ENCODE data around the gene SLC25A23. TPM values are rescaled to one million over a fixed set of nuclear protein-coding genes. Genes with fewer than 3 reads are reported as not detected.
A peak's percentile ranks its signal among the peaks of the same experiment; 100 is the strongest.

Gene SLC25A23
- total and polyA plus RNA-seq, 2 of the 4 experiments (the other 2 are of a cell fraction), result 7.0 to 7.6 TPM

GRCh38 chr19:6412061-6412446, 47.5 kb downstream of the SLC25A23 start:
- in situ Hi-C loops (cut with MboI; ENCODE audit: low sequenced_read_pairs) (no loop called here), dilution Hi-C loops (cut with HindIII; ENCODE audit: low sequenced_read_pairs, unreplicated experiment) (no loop called here), intact Hi-C loops (cut with micrococcal nuclease) (loop anchor here (10.0 kb wide), 1 partner anchor 367 kb away; no protein-coding TSS in a partner anchor)
- Histone ChIP-seq H2AFZ (replicated peaks; ENCODE audit: low read length, poor library complexity) (no peak overlapping the region), H3K27ac (ENCODE audit: insufficient read depth, low read length) (no peak overlapping the region), H2AK9ac (replicated peaks; ENCODE audit: low read depth, low read length, poor library complexity) (peak overlapping the region; percentile 3), H2BK15ac (ENCODE audit: low read depth, low read length) (no peak overlapping the region), H3K9ac (ENCODE audit: low read depth, low read length) (no peak overlapping the region), H3K18ac (ENCODE audit: low read depth, low read length) (no peak overlapping the region), H2BK20ac (ENCODE audit: low read depth, low read length) (no peak overlapping the region), H3K56ac (ENCODE audit: extremely low read depth, insufficient read depth, low read length) (no peak overlapping the region), H4K91ac (ENCODE audit: insufficient read depth, low read depth, low read length) (no peak overlapping the region), H3K14ac (replicated peaks; ENCODE audit: low read depth, low read length) (no peak overlapping the region), H2BK5ac (ENCODE audit: low read depth, low read length, poor library complexity, severe bottlenecking) (no peak overlapping the region), H4K20me1 (ENCODE audit: insufficient read depth, low read length) (no peaks in the 10 kb centered on the region; the same call in 1 of the 2 replicates), H3K9me3 (ENCODE audit: control insufficient read depth, insufficient read depth, low read length) (no peaks in the 10 kb centered on the region), H3K23ac (ENCODE audit: low read depth, low read length) (no peak overlapping the region), H4K8ac (ENCODE audit: low read depth in 2 of 2, low read length in 2 of 2) (no peak overlapping the region), H3K36me3 (ENCODE audit: control insufficient read depth, insufficient read depth, low read length) (peaks cover 37% of the 10 kb centered on the region), H3K4ac (ENCODE audit: low read depth, low read length) (no peak overlapping the region), H3K9me1 (ENCODE audit: insufficient read depth, low read length) (no peaks in the 10 kb centered on the region; the same call in 1 of the 2 replicates), H3K4me3 (ENCODE audit: insufficient read depth, low read depth, low read length) (no peak overlapping the region), H3K4me1 (ENCODE audit: control insufficient read depth, insufficient read depth, low read length) (no peaks in the 10 kb centered on the region), H2BK120ac (ENCODE audit: low read depth, low read length) (no peak overlapping the region), H3K27me3 (ENCODE audit: control insufficient read depth, insufficient read depth, low read length) (no peaks in the 10 kb centered on the region), H4K5ac (ENCODE audit: low read depth, low read length) (no peak overlapping the region), H2AK5ac (ENCODE audit: low read depth, low read length) (no peak overlapping the region), H3K79me1 (ENCODE audit: low read depth in 1 of 2, low read length in 2 of 2) (no peaks in the 10 kb centered on the region), H3K4me2 (ENCODE audit: low read depth, low read length) (no peak overlapping the region)
- ChIA-PET CTCF (no interaction called here), POLR2A (ENCODE audit: unreplicated experiment) (no interaction called here)
- no peak for ATAC-seq (ENCODE audit: low read depth)
- WGBS, 2 experiments (ENCODE audit: extremely low coverage in 2 of 2, insufficient read length in 1 of 2), result 90% methylated on average over 4 of the region's 12 CpGs; no CpG with 5 or more reads in 1 of the 2 experiments
- no TSS peak for BruUV-seq (replicated peaks)
- no peak for DNase-seq
- TF ChIP-seq RAD21 (IDR thresholded peaks at IDR 0.05; ENCODE audit: low read length) (no peak), CEBPB (IDR thresholded peaks at IDR 0.05; ENCODE audit: low read depth, low read length) (no peak), FOS (IDR thresholded peaks at IDR 0.05; ENCODE audit: low read depth, low read length) (no peak), USF2 (IDR thresholded peaks at IDR 0.05; ENCODE audit: low read depth, low read length) (no peak), BHLHE40 (IDR thresholded peaks at IDR 0.05; ENCODE audit: low read depth, low read length) (no peak), MAFK (IDR thresholded peaks at IDR 0.05; ENCODE audit: low read depth, low read length) (no peak), RFX5 (IDR thresholded peaks at IDR 0.05; ENCODE audit: low read depth, low read length) (no peak), CTCF (conservative IDR thresholded peaks at IDR 0.05; ENCODE audit: low read depth, low read length) (no peak), SMC3 (IDR thresholded peaks at IDR 0.05; ENCODE audit: low read depth, low read length) (no peak), POLR2A (IDR thresholded peaks at IDR 0.05; ENCODE audit: low read depth, low read length) (no peak), CHD1 (IDR thresholded peaks at IDR 0.05; ENCODE audit: low read depth, low read length) (no peak), MXI1 (IDR thresholded peaks at IDR 0.05; ENCODE audit: borderline replicate concordance, low read depth, low read length) (no peak), MAZ (IDR thresholded peaks at IDR 0.05; ENCODE audit: borderline replicate concordance, low read depth, low read length) (no peak)
